HG02981 (cell line): Measurements from ENCODE around the gene KLK6.
A peak's percentile ranks its signal among the peaks of the same experiment; 100 is the strongest.

Experiments used
- ATAC-seq: cut with Tn5 transposase; IDR thresholded peaks from one replicate; pipeline ENCODE4 v1.9.1; 2021; ENCODE audit warnings: mild to moderate bottlenecking, moderate library complexity; ENCODE audit not compliant: unreplicated experiment

KLK6 gene

GRCh38 chr19:50959731-50960500 is 9.5 kb downstream of the KLK6 start:
- ATAC-seq: no peak

- ATAC-seq: no peak
Measured at GRCh38 chr19:50957587-50957986, 11.8 kb downstream of the KLK6 start.

- no peak for ATAC-seq
Measured at GRCh38 chr19:50952910-50953309, 16.5 kb downstream of the KLK6 start, which contains the start of gene KLK5. KLK5 (minus strand) TSS chr19:50953038; CDS start chr19:50952657, 381 bp downstream.

GRCh38 chr19:50949861-50950260 is 19.5 kb downstream of the KLK6 start:
- no peak for ATAC-seq

- ATAC-seq: no peak
Measured at GRCh38 chr19:50947123-50947522, 22.3 kb downstream of the KLK6 start.

- no peak for ATAC-seq
Measured at GRCh38 chr19:50944795-50945194, 24.6 kb downstream of the KLK6 start.

- ATAC-seq: no peak
Measured at GRCh38 chr19:50943074-50943828, 26.1 kb downstream of the KLK6 start.

GRCh38 chr19:50939596-50939995 is 29.8 kb downstream of the KLK6 start:
- ATAC-seq: no peak

- ATAC-seq: no peak
Measured at GRCh38 chr19:50933640-50934039, 35.8 kb downstream of the KLK6 start.

- no peak for ATAC-seq
Measured at GRCh38 chr19:50932690-50933083, 36.7 kb downstream of the KLK6 start.

- no peak for ATAC-seq
Measured at GRCh38 chr19:50932018-50932689, 37.2 kb downstream of the KLK6 start.

- ATAC-seq: no peak
Measured at GRCh38 chr19:50931023-50931422, 38.4 kb downstream of the KLK6 start.

- ATAC-seq: no peak
Measured at GRCh38 chr19:50928831-50929230, 40.6 kb downstream of the KLK6 start.

GRCh38 chr19:50926144-50926543 is 43.2 kb downstream of the KLK6 start:
- ATAC-seq: no peak

GRCh38 chr19:50925734-50926133 is 43.7 kb downstream of the KLK6 start:
- ATAC-seq: no peak

- ATAC-seq: no peak
Measured at GRCh38 chr19:50924586-50924985, 44.8 kb downstream of the KLK6 start.

GRCh38 chr19:50922317-50922853 is 47.0 kb downstream of the KLK6 start:
- ATAC-seq: peak; percentile 59

GRCh38 chr19:50921426-50922316 is 47.7 kb downstream of the KLK6 start:
- peak; percentile 10 for ATAC-seq

- ATAC-seq: no peak
Measured at GRCh38 chr19:50916069-50916468, 53.3 kb downstream of the KLK6 start.
